HG03575 (cell line): ENCODE measurements around the gene TSC22D1.

Experiments
- ATAC-seq: cut with Tn5 transposase; IDR thresholded peaks from one replicate; pipeline ENCODE4 v1.9.1; 2021; ENCODE audit not compliant: unreplicated experiment, insufficient number of reproducible peaks, low FRiP score; ENCODE audit errors: extremely low read depth

The TSC22D1 gene

DNA sequence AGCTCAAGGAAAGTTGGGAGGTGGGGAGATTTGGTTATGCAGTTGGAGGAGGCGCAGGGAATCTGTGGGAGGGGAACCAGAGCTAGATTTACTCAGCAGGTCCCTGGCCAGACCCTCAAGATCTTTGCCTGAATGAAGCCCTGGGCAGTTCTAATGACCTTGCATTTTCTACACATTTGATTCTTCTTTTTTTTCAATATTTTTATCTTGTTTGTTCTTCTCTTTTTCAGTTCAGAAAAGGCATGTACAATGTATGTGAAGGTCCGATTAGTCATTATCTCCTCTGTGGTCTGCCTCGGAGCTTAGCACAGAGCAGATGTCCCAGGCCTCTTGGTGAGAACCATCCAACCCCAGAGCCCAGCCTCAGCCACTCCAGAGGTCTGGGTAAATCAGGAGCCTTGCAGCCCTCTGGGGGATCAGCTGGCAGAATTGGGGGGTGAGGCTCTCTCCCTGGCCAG, 178.3 kb downstream of the TSC22D1 start:
- ATAC-seq, result no peak

DNA sequence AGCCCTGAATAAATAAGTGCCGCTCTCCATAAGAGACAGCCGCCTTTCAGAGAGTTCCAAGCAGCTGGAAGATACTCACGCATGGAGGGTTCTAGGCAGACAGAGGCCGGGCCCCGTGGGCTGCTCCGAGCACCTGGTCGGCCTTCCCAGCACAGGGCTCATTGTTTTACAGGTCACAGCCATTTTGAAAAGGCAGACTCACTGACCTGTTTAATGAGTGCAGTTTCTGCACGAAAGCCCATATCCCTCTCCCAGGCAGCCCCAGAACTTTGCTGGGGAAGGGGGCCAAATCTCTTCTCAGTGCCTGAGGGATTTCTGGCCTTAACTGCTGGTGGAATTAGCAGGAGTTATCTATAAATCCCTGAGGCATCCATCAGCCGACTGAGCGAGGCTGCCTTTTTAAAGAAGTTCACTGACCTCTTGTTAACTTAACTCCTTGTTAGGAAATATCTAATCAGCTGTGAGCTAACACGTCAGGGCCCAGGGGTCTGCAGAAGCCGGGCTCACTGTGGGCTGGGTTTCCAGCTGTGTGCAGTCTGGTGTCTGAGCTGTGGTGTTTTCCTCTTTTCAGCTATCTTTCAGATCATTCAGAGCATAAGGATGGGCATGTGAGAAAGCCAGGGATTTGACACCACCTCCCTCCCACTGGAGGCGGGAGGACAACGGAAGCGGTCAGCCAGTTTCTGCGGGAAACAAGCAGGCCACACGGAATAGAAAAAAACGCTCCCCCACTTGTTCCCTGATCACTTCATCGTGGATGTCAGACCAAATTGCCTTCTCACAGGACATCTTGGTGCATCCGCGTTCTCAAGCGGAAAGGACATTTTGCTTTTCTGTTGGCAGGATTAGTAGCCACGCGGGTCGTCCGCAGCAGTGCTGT, 179.2 kb downstream of the TSC22D1 start:
- no peak for ATAC-seq

DNA sequence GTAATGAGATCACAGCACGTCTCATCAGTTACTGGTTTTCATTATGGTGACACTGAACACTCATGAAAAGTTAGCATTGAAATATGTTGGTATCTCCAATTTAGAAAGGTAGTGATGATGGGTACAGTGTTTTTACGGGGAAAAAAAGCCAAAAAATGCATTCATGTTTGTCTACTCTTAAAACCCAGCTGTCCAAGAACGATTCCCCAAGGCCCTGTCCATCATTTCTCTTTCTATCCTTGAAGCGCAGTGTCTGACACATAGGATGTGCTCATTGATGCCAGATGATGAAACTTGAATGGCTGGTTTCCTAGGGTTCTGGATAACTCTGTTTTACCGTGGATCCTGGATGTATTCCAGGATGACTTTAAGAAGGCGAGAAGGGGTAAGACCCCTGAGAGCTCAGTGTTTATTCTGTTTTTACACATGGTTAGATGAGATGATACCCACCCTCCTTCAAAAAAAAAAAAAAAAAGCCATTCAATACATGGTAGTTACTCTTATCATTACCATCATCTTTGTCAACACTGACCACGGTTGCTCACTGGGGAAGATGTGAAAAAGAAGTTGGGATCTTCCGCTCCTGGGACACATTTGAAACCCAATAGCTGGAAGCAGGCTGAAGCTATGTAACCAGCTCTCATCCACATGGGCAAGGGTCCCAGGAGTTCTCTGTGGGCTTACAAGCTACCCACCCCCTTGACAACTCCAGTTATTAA, 180.0 kb downstream of the TSC22D1 start:
- no peak for ATAC-seq

DNA sequence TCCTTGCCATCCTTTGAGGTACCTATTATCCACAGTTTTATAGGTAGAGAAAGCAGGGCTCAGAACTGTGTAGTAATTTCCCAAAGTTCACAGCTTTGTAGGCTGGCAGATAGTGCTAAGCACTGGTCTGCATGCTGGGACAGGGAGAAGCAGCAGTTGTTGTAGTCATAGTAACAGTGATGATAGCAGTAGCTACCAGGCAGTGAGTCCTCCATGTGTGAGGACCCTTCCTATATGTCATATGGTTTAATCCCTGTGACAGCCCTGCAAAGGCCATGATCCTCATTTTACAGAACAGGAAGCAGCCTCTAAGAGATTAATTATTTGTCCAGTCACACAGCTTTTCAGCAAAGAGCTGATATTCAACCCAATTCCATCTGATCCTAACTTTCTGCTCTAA, 181.5 kb downstream of the TSC22D1 start:
- ATAC-seq, result no peak

DNA sequence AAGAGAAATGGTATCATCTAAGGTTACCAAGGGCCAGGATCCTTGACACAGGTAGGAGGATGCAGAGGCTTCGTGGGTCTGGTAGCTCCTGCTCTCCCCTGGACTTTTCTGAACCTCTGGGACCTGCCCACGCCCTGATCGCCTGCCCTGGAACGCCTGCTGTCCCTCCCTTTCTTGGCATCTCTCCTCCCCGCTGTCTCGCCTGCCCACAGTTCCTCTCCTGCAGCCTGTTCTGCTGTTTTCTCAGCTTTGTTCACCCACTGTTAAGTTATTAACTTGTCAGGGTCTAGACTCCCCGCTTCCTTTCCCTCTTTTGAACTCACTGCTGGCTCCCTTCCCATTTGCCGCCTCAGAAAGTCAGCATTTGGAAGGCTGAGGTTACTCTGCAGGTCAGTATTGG, 182.7 kb downstream of the TSC22D1 start:
- ATAC-seq, result no peak

DNA sequence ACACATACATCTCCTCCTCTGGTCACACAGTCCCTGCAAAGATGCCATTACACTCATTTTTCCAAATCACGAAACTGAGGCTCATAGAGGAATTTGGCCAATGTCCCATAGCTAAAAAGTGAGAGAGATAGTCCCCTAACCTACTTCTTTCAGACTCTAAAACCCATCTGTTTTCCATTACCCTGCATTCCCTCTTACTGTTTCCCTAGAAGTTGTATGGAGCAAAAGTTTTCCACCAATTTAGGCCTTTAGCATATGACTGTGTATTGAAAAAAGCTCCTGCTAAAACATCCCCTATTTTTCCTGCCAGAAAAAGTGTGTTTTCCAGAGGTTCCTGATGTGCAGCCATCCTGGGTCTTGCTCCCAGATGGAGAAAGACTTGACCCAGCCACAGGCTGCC, 186.3 kb downstream of the TSC22D1 start:
- ATAC-seq, result no peak

DNA sequence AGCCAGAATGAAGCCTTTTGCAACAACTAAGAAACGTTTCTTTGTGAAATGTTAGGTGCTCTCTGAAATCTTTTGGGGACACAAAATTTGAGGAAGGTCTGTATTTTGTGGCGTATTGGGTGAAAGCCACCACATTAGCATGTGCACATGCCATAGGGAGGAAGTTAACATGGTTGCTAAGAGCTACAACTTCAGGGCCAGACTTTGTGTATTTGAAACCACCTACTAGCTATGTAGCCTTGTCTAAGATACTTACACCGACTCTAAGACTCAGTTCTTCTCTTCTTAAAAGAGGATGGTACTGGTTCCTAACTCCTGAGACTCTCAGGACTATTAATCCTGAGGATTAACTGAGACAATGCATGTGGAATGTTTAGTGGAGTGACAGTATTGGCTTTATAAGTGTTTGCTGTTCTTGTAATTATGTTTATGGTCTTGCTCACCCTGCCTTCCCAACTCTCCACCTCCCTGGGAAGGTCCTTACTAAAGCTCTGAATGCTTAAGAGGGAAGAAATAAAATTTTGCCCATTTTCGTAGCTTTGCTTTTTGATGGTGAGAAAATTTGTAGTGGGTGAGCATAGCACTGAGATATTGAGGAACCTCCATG, 187.0 kb downstream of the TSC22D1 start:
- no peak for ATAC-seq

DNA sequence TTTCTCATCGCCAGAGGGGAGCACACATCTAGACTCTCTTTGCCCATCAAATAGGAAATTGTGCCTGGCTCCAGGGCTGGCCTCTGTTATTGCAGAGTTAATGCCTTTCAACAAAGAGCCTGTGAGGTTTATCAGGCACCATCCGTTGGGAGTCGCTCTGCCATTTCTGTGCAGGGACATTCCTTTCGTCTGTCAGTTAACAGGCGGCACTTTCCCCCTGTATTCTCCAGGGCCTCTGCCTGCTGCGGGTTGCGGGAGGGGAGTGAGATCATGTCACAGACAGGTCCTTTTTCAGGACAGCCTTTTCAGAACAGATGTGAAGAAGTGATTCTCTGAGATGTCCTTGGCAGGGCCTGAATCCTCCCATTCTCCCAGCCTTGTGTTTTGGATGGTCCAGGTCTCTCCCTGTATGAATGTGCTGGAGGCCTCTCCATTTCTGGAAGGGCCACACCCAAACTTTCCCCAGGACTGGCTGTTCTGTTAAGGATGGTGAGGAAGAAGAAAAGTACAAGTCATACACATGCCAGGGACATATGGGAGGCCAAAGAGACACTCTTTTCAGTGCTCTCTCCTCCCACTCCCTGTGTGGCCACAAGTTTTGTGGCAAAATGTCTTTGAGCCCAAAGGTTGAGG, 187.6 kb downstream of the TSC22D1 start:
- ATAC-seq, result no peak

DNA sequence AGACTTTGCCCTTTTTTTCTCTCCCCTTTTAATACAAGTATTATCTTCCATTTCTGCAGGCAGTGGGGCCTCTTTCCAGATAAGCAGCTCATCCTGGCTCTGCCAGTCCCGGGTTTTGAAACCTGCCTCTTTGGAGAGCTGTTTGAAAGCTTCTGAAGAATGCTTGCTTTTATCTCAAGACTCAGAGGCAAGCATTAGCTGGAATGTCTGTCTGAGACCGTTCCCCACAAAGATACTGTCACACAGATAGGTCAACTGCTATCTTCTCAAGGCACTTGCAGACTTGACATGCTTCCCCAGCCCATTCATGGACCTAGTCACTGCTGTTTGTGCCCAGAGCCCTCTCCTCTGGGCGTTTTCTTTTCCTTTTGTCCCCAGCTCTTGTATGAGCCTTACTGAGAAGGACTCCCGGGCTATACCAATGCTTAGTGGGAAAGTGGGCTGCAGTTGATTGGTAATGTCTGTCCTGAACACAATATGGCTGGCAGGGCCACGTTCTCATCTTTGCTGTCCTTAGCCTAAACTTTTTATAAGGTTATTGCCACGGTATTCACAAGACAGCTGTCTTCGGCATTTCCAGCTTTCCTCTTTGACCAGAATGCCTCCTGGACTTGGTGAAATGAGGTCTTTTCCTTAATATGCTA, 189.1 kb downstream of the TSC22D1 start:
- no peak for ATAC-seq

DNA sequence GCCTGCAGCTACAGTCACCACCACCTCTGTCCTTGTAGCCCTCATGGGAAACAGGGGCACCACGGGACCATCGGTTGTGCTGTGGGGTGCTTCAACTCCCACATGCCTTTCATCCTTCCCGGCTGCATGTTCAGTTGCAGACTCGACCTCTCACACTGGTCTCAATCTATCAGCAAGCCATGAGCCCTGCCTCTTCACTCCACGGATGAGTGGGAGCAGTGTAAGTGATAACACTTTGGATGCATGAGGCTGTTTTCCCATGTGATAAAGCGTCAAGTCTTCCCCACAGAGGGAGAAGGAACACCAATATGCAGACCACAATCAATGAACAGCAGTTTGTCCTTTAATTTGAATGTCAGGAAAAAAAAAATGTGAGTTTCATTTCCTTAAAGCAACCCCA, 190.3 kb downstream of the TSC22D1 start:
- ATAC-seq, result no peak

DNA sequence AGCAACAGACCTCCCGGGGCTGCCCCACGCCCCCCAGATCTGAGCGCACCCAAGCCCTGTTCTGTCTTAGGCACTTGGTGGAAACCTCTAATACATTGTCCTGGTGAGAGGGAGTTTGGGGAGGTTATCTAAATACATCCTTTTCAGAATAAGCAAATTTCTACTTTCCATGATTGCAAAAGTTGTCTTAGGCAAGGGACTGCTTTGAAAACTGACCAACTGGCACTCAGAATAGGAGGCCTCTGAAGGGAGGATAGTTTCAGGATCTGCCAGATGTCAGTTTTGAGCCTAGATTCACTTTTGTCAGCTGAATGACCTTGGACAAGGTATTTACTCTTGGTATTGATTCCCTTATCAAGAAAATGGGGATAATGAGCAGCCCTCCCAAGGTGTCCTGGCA, 190.7 kb downstream of the TSC22D1 start:
- ATAC-seq, result no peak

DNA sequence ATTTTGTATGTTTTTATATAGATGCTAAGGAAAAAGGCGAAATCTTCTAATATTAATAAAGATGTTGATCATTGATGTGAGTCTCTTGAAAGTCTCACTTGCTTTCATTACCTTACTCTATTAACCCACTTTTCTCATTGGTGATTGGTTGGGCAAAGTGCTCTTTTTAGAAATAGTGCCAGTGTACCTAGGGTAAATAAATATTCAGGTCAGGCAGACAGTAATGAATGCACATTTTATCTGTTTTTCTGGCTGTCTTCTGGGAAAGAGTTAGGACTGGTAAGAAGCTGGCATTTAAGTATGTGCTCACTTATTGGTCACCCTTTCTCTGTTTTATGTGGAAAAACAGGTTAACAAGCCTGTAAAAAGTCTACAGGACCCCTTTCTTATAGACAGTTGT, 191.4 kb downstream of the TSC22D1 start:
- ATAC-seq, result no peak

DNA sequence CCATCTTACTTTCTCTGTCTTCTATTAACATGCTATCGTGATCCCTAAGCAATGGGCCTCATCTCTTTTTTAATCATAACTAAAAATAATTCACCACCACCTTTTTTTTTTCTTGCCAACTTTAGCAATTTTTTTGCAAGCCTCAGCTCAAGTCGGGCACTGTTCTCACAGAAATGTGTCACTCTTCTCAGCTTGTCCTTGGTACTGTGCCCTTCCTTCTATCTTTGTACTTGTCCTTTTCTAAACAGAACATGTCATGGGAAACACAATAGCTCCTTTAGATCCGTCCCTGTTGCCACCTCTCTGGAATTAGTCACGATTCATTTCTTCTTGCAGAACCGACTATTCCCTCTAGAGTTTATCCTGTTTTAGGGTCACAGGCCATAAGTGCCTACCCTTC, 192.2 kb downstream of the TSC22D1 start:
- ATAC-seq, result no peak

DNA sequence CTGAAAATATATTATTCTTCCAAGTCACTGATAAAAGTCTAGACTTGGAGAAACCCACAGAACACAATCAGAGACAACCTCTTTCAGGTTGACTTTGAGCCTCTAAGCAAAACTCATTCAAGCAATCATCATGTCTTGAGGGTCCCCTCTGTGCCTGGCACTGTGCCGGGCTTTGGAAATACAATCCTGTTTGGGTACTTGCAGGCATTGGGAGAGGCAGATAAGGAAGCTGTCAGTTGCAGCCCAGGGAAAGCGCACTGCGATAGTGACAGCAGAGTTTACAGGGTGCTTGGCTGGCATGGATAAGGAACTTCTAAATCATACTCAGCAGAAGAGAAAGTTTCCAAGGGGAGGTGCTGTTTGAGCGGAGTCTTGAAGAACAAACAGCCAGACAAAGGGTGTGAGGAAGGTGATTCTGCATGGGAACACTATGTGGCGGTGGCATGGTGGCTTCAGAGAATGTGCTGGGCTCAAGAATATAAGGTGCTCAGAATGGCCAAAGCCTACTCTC, 193.4 kb downstream of the TSC22D1 start:
- no peak for ATAC-seq
